Caco-2 (cell line): Measurements from ENCODE around the gene MEOX1. TPM values are rescaled to one million over a fixed set of nuclear protein-coding genes. Genes with fewer than 3 reads are reported as not detected.

Source experiments
- BruUV-seq: library from RNA; stranded (reverse); fragments of 400-500 nt; replicated peaks from 2 replicates; lab custom pipeline; 2021; lab: Mats Ljungman, UMichigan
- CTCF ChIA-PET: fragments of 300-600 bp; sonication (Branson Sonifier 250); formaldehyde crosslinking; loops from one replicate; lab custom pipeline; 2022; ENCODE audit warnings: antibody characterized with exemption; lab: Charles Lee
- POLR2A ChIA-PET: fragments of 300-600 bp; sonication (Branson Sonifier 250); formaldehyde crosslinking; loops from one replicate; lab custom pipeline; 2022; ENCODE audit warnings: antibody characterized with exemption; lab: Charles Lee
- DNase-seq, 2 experiments: peaks; one replicate each; pipeline versions ENCODE4 v3.0.0 to v3.0.0-alpha.2; 2020 to 2022
- H3K27me3 ChIP-seq: replicated peaks from 2 replicates; pipeline ENCODE4 v1.6.0; 2011; ENCODE audit warnings: low read length; ENCODE audit not compliant: control insufficient read depth, insufficient read depth
- H3K36me3 ChIP-seq: 2 replicates; pipeline ENCODE4 v1.5.1; 2011; ENCODE audit warnings: low read length; ENCODE audit not compliant: control insufficient read depth, insufficient read depth
- H3K4me1 ChIP-seq: fragments of 250-450 bp; sonication (Bioruptor Pico); 2 replicates; pipeline ENCODE4 v1.5.1; 2020; ENCODE audit warnings: mild to moderate bottlenecking
- H3K4me3 ChIP-seq: 2 replicates; pipeline ENCODE4 v1.5.1; 2011; ENCODE audit warnings: low read depth, mild to moderate bottlenecking, control low read depth, low read length
- H3K9me3 ChIP-seq: fragments of 250-450 bp; sonication (Bioruptor Pico); 2 replicates; pipeline ENCODE4 v1.5.1; 2020; ENCODE audit warnings: mild to moderate bottlenecking, moderate library complexity
- H3K27ac Mint-ChIP-seq: one replicate; pipeline ENCODE4 v1.8.0; 2022; ENCODE audit warnings: mixed read lengths; ENCODE audit not compliant: unreplicated experiment
- H3K27me3 Mint-ChIP-seq: one replicate; pipeline ENCODE4 v1.8.0; 2022; ENCODE audit warnings: mixed read lengths; ENCODE audit not compliant: insufficient read depth, unreplicated experiment
- H3K36me3 Mint-ChIP-seq: one replicate; pipeline ENCODE4 v1.8.0; 2022; ENCODE audit warnings: mild to moderate bottlenecking, mixed read lengths; ENCODE audit not compliant: insufficient read depth, unreplicated experiment
- H3K4me1 Mint-ChIP-seq: one replicate; pipeline ENCODE4 v1.8.0; 2022; ENCODE audit warnings: low read depth, mixed read lengths; ENCODE audit not compliant: unreplicated experiment
- H3K4me3 Mint-ChIP-seq: one replicate; pipeline ENCODE4 v1.8.0; 2022; ENCODE audit warnings: mild to moderate bottlenecking, moderate library complexity, mixed read lengths; ENCODE audit not compliant: unreplicated experiment
- H3K9me3 Mint-ChIP-seq: one replicate; pipeline ENCODE4 v1.8.0; 2022; ENCODE audit warnings: mixed read lengths; ENCODE audit not compliant: unreplicated experiment
- intact Hi-C: fragments of 100-400 bp; cut with micrococcal nuclease; formaldehyde crosslinking; loops from one replicate; pipeline ENCODE4 v1.10.0; 2022; ENCODE audit not compliant: unreplicated experiment
- total RNA-seq: library from RNA; stranded (reverse); gene quantifications from 2 replicates; pipeline ENCODE4 v1.2.3, GENCODE V29; 2022
- TF ChIP-seq, protein P1 (sequence below), 2 experiments: fragments of 200-600 bp in 1 of 2; IDR thresholded peaks; 1 replicate in 1 of 2; 2 replicates in 1 of 2; pipeline versions ENCODE4 v1.5.1 to v1.8.0; 2011 to 2022; ENCODE audit warnings: antibody characterized with exemption in 1 of 2, control low read depth in 1 of 2, inconsistent platforms in 1 of 2, low read depth in 1 of 2, low read length in 1 of 2, mild to moderate bottlenecking in 1 of 2, moderate library complexity in 1 of 2; ENCODE audit not compliant: insufficient read depth in 1 of 2, severe bottlenecking in 1 of 2, unreplicated experiment in 1 of 2

Gene MEOX1
- total RNA-seq, 1 experiment from 2014 or later = 1.7 TPM

DNA sequence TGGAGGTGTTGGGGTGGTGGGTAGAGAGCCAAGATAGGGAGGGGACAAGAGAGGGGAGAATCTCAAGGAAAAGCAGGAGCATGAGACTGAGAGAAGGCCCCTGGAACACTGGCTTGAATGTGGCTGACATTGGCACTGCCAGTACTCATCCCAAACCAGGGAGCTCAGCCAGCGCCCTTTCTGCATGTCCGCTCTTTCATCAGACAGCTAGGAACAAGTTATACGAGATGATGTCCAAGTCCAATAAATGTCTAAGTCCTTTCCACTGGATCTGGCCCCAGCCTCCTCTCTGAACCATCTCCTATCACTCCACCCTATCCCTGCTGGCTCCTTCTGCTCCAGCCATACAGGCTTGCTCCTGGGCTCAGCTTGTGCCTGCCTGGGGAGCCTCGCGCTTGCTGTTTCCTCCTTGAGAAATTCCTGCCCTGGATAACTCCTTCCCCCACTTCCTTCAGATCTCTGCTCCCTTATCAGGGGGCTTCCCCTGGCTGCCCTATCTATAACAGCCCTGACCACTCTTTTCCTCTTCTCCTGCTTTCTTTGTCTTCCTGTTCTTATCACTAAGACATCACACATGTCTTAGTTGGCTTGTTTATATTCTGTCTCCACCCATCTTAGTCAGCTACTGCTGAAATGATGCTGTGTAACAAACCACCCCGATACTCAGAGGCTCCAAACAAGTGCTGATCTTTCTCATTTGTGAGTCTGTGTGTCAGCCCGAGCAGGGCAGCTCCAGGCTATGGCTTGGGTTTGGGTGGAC lies 37.1 kb upstream of the MEOX1 start:
- H3K4me1 ChIP-seq = no peaks in the 10 kb centered on the region
- Mint-ChIP-seq H3K27me3 (no peaks in the 10 kb centered on the region), H3K27ac (no peak overlapping the region), H3K9me3 (no peaks in the 10 kb centered on the region), H3K4me3 (no peak overlapping the region), H3K36me3 (no peaks in the 10 kb centered on the region), H3K4me1 (peaks cover 6% of the 10 kb centered on the region)
- no peaks in the 10 kb centered on the region for H3K36me3 ChIP-seq
- H3K9me3 ChIP-seq = no peaks in the 10 kb centered on the region
- no peak for DNase-seq
- H3K27me3 ChIP-seq = no peaks in the 10 kb centered on the region
- TF ChIP-seq, protein P1, sequence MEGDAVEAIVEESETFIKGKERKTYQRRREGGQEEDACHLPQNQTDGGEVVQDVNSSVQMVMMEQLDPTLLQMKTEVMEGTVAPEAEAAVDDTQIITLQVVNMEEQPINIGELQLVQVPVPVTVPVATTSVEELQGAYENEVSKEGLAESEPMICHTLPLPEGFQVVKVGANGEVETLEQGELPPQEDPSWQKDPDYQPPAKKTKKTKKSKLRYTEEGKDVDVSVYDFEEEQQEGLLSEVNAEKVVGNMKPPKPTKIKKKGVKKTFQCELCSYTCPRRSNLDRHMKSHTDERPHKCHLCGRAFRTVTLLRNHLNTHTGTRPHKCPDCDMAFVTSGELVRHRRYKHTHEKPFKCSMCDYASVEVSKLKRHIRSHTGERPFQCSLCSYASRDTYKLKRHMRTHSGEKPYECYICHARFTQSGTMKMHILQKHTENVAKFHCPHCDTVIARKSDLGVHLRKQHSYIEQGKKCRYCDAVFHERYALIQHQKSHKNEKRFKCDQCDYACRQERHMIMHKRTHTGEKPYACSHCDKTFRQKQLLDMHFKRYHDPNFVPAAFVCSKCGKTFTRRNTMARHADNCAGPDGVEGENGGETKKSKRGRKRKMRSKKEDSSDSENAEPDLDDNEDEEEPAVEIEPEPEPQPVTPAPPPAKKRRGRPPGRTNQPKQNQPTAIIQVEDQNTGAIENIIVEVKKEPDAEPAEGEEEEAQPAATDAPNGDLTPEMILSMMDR (IDR thresholded peaks at IDR 0.05; ENCODE audit: insufficient read depth in 1 of 2, low read depth in 1 of 2, low read length in 1 of 2, severe bottlenecking in 1 of 2, unreplicated experiment in 1 of 2) = no peak
- CTCF ChIA-PET = interaction anchor here (0.5 kb wide), 1 partner anchor 125 kb away, joined by 4 read pairs; no protein-coding TSS in a partner anchor
- BruUV-seq = no TSS peak
- POLR2A ChIA-PET = no interaction called here
- no peak overlapping the region for H3K4me3 ChIP-seq
- intact Hi-C loops = no loop called here

DNA sequence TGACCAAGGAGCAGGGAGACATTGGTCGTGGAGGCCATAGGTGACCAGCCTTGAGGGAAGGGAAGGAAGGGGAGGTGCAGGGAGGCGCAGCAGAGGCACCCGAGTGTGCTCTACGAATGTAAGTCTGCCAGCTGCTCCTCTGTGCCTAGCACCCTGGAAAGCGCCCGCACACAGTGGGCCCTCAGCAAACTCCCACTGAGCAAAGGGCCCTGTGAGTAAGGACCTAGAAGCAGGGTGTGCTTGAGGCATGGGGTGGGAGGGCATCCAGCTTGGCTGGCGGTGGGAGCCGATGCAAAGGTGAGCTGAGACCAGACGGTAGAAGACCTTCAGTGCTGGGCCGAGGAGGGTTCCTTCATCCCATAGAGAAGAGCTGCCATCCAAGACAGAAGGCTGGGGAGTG lies 36.2 kb upstream of the MEOX1 start:
- no peaks in the 10 kb centered on the region for H3K9me3 ChIP-seq
- no peaks in the 10 kb centered on the region for H3K4me1 ChIP-seq
- POLR2A ChIA-PET = no interaction called here
- Mint-ChIP-seq H3K9me3 (no peaks in the 10 kb centered on the region), H3K27ac (no peak overlapping the region), H3K27me3 (no peaks in the 10 kb centered on the region), H3K36me3 (no peaks in the 10 kb centered on the region), H3K4me1 (peaks cover 6% of the 10 kb centered on the region), H3K4me3 (no peak overlapping the region)
- CTCF ChIA-PET = interaction anchor here (0.6 to 2.1 kb wide), 3 partner anchors 16 to 120 kb away, joined by 5 to 10 read pairs (median 7); no protein-coding TSS in a partner anchor
- H3K4me3 ChIP-seq = no peak overlapping the region
- TF ChIP-seq, protein P1 (IDR thresholded peaks at IDR 0.05; ENCODE audit: insufficient read depth in 1 of 2, low read depth in 1 of 2, low read length in 1 of 2, severe bottlenecking in 1 of 2, unreplicated experiment in 1 of 2) = no peak
- no peaks in the 10 kb centered on the region for H3K27me3 ChIP-seq
- intact Hi-C loops = no loop called here
- H3K36me3 ChIP-seq = no peaks in the 10 kb centered on the region
- no peak for DNase-seq
- no TSS peak for BruUV-seq

DNA sequence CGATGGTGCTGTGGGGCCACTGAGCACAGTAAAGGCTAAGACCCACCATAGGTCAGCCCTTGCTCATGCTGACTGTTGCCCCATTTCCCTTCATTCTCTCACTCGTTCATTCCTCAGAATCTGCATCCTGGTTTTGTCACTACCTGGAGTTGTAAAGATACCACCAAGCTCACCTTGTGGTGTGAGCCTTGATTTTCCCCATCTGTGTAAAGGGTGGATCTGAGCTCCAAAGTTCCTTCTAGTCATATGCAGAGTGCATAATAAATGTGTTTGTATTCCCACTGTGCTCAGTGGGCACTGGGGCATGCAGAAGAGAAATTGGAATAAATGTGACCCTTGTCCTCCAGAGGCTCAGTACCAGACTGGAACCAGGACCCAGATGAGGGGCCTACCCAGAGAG lies 35.2 kb upstream of the MEOX1 start:
- intact Hi-C loops = no loop called here
- Mint-ChIP-seq H3K4me3 (no peak overlapping the region), H3K4me1 (peaks cover 6% of the 10 kb centered on the region), H3K27ac (no peak overlapping the region), H3K27me3 (no peaks in the 10 kb centered on the region), H3K9me3 (no peaks in the 10 kb centered on the region), H3K36me3 (no peaks in the 10 kb centered on the region)
- BruUV-seq = no TSS peak
- Histone ChIP-seq H3K36me3 (no peaks in the 10 kb centered on the region), H3K27me3 (no peaks in the 10 kb centered on the region), H3K9me3 (no peaks in the 10 kb centered on the region), H3K4me1 (no peaks in the 10 kb centered on the region), H3K4me3 (no peak overlapping the region)
- TF ChIP-seq, protein P1 (IDR thresholded peaks at IDR 0.05; ENCODE audit: insufficient read depth in 1 of 2, low read depth in 1 of 2, low read length in 1 of 2, severe bottlenecking in 1 of 2, unreplicated experiment in 1 of 2) = no peak
- CTCF ChIA-PET = interaction anchor here (1.5 to 2.1 kb wide), 2 partner anchors 17 to 63 kb away, joined by 6 to 10 read pairs; no protein-coding TSS in a partner anchor
- DNase-seq = no peak
- POLR2A ChIA-PET = no interaction called here
